D341Med (cell line): ENCODE results near the gene ZNF750.

Source experiments
- DNase-seq: peaks from one replicate; pipeline ENCODE4 v3.0.0; 2012; ENCODE audit warnings: low spot score

The ZNF750 gene

DNA sequence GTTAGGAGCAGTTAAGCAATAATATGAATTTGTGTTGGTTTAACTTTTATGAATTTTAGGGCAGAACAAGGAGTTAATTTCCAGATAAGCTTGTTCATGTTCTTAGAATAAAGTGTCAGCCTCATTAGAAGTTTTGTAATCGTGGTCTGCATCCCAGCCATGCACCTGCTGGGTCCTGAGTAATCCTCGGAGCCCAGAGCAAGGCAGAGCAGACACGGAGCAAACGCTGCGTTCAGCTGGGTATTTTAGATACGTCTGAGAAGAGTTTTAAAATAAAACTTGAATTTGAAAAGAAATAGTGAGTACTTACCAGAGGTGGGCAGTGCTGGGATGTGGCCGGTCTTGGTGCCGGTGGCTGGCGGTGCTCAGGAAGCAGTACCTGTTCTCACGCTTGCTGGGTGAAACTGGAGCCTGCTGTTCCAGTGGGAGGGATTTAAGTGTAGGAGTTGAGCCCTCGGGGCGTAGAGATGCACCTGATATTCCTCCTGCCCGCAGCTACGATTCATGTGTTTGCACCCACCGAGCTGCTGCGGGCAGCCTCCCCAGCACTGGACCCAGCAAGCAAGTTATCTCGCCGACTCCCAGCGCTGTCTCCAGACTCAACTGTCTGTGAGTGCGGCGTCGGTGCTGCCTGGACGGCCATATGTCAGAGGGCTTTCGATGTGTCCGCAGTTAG is at the start of gene ZNF750:
ZNF750 (minus strand) TSS at position 406 of the 676 bp plus-strand sequence. CDS start 7,568 bp downstream, outside the sequence.
- DNase-seq, result no peak

DNA sequence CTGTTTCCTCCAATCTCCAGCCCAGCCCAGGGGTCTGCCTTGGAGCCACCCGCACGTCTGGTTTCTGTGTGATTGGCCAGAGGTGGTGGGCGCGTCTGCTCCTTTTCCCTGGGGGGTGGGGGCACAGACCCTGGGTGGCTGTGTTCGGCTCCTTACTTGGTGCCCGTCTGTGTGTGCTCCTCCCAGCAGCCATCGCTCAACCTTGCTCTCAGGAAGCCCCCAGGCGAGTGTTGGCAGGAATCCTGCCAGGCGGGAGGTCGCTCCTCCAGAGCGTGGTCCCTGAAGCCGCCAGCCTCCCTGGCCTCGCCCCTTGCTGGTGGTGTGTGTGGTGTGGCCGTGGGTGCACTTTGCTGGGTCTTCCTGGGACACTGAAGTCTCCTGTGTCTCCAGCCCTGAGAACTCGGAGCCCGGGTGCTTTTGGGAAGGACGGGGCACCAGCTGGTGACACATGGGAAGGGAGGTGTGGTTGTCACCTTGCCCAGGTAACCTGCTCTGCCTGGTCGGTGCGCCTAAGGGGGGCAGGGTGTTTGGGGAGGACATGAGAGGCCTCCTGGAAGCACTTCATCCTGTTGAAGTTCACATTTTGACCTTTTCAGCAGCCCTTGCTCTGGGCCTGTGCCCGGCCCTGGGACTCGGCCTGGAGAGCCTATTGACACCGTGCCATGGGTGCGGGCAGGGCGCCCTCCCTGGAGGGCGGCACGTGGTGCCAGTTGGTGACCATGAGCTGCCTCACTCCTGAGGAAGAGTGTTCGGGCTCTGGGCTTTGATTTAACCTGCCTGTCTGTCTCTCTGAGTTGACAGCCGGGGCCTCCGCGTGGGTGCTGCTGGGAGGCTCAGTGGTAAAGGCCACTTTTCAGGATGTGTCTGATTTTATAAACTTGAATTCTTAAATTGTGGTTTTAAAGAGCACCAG is 49.0 kb upstream of the ZNF750 start:
- no peak for DNase-seq

DNA sequence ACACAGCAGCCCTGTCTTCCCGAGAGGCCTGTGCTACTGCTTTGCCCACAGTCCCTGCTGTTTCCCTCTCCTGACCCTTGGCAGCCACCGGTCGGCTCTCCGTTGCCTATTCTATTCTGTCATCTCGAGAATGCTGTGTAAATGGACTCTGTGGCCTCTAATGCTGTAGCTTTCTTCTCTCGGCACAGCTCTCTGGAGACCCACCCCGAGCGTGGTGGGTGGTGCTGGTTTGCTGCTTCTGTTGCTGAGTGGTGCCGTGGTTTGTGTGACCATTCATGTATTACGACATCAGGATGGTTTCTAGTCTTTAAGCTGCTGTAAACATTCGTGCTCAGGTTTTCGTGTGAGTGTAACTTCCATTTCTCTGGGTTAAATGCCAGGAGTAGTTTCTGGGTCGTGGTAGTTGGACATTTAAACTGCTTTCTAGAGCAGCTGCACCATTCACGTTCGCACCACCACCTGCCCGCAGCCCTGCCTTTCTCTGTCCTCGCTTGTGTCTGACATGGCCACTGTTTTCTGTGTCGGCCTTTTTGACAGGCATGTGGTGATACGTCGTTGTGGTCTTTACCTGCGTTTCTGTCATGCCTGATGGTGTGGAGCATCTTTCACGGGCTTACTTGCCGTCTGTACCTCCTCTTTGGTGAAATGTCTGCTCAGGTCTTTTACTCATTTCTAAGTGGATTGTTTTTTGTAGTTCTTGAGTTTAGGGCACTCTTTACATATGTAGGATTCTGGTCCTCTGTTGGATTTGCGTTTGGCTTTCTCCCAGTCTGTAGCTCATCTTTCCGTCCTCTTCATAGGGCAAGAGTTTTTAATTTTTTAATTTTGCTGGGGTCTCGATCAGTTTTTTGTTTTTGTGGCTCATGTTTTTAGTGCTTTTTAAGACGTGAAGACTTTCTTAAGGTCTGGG is 47.7 kb upstream of the ZNF750 start:
- DNase-seq, result no peak

DNA sequence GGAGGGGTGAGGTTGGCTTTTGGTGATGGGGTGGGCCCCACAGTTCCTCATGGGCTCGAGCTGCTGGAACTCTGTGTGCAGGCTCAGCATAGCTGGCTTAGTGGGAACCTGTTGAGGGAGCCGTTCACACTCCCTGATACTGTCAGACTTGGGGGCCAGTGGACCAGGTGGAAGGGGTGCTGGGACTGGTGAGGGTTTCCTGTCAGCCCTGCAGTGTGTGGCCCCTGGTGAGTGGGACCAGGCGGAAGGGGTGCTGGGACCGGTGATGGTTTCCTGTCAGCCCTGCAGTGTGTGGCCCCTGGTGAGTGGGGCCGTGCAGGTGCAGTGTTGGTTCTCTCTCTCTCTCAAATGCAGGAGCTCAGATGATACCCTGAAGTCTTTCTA is 45.1 kb upstream of the ZNF750 start:
- no peak for DNase-seq

DNA sequence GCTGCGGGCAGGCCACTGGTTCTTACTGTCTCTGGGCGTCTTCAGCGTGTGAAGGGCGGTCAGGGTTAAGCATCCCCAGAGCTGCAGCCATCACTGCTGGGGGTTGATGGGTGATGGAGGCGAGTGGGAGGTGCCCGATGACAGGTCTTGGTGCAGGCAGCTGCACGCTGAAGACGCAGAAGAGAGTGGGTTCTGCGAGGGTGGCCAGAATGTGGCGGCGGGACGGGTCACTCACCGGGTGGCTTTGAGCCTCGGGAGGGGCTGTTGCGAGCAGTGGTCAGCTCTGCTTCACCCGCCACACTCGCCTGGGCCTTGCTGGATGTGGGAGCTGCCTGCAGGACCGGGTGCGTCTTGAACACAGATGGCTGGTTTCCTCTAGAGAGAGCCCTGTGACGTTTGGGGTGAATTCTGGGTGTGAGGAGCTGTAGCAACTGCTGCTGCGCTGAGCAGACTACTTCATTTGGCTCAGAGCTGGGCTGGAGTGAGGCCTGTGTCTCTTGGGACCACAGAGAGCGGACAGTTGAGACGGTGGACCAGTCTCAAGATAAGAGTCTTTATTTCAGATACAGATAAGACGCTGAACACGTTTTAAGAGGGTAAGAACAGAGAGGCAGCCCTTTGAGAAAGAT is 44.6 kb upstream of the ZNF750 start:
- no peak for DNase-seq

DNA sequence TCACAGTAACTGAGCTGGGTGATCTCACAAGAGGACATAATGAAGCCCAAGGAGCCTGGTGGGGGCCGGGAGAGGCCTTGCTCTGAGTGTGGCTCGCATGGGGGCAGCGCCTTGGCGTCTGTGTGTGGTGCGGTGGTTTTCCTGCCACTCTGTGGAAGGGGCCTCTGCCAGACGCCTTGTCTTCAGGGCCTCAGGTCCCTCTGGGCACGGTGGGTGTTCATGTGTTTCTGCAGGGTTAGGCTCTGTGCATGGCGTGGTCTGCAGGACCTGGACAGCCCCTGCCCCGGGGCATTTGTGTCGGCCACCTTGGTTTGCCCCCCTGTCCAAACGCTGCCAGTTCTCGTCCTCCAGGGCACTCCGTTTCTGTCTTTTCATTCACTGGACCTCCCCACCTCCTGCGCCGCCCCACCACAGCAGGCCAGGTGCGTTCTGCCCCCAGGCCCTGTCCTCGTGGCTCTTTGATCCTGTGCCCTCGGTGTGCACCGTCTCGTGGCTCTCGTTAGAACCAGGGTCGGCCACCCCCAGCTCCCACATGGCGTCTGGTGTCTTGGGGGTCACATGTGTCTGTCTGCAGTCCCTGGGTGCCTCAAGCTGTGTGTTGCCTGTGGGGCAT is 43.7 kb upstream of the ZNF750 start:
- DNase-seq, result no peak

DNA sequence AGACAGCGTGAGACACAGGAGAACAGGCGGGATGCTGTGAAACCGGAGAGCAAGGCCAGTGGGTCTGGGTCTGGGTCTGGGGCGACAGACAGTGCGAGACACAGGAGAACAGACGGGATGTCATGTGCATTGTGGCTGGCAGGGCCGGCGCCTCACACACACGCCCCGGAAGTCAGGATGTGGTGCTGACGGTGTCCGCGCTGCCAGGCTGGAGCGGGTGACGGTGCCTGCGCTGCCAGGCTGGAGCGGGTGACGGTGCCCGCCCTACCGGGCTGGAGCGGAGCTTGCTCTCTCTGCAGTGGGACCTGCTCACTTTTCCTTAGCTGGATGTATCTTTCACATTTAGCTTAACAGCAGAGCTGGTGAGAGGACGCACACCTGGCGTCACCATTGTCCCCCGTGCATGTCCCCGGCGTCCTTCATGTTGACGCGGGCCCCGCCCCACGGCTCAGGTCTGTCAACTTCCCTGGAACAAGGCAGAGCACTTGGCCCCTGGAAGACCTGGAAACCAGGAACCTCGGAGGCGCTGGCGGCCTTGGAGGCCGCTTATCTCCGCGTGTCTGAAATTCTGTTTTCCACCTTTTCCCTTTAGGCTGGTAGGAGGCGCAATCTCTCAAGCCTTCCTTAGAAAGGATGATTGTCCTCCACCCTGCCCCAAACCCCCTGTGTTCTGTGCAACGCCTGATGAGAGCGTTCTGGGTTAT is 43.0 kb upstream of the ZNF750 start:
- no peak for DNase-seq

DNA sequence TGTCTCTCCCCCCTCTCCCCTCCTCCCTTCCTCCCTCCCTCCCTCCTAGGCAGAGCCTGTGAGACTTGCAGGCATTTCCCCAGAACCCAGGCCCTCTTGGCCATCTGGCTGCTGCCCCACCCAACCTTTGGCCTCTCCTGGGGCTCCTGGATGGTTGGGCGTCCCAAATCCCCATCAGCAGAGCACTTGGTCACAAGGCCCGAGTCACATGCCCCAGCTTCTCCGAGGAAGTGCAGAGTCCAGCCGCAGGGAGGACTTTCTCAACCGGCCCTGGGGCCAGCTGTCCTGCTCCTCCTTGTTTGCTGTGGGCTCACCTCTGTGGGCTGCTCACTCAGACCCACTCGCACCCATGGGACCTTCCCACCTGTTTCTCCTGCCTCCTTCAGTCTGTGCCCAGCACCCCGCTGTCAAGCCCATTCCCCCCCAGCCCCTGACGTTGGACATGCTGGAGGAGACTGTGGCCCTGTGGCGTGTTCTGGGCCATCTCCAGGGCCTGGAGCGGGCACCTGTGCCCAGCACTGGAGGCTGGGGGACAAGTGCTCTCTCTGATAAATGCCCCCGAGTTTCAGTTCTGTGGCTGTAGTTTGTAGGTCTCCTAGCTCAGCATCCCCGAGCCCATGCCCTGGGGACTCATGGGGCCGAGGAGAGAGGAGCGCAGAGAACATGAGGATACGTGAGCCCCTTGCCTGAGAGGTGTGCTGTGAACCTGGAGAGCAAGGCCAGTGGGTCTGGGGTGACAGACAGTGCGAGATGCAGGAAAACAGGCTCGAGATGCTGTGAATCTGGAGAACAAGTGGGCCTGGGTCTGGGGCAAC is 42.3 kb upstream of the ZNF750 start:
- no peak for DNase-seq

DNA sequence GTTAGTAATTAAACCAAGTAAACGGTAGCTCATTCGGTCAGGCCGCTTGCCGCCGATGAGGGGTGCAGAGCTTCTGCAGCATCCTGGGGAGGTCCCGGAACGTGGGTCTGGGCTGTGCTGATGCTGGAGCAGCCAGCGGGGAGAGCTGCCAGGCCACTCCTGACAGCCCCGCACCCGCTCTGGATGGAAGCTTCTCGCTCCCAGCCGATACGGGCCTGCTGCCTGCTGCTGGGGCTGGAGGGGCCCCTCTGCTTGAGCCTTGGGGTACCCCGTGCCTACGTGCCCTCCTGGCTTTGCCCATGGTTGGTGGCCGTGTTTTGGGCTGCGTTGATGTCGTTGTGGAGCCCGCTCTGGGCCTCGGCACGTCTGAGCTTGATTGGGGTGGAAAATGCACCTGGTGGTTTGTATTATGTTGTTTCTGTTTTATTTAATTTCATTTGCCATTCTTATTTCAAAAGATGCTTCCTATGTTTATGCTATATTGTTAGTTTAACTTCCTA is 41.6 kb upstream of the ZNF750 start:
- DNase-seq, result no peak

DNA sequence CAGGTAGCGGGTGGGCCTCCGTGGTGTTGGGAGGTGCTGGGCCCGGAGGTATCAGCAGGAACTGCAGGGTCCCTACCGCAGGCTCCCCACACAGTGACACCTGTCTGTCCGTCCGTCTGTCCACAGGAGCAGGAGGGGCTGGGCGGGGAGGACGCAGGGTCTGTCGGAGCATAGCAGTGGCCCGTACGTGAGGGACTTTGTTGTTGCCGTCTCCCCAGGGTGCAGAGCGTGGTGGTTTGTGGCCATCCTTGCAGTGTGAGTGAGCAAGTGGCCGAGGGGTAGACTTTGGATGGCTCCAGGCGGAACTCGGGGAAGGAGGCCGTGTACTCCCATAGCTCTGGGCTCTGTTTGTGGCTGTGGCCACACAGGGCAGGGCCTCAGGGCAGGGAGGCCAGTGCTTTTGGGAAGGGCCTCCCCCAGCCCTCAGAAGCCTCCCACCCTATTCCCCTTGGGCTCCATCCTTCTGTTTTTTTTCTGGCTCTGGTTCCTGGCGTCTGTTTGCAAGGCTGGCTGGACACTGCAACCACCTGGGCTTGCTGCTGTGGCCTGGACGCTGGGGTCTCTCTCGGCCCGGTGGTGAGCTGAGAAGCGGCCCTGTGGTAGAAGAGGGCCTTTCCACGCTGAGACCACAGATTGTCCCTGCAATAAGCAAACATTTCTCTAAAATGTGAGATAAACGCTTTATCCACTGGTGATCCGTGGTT is 41.0 kb upstream of the ZNF750 start:
- no peak for DNase-seq

DNA sequence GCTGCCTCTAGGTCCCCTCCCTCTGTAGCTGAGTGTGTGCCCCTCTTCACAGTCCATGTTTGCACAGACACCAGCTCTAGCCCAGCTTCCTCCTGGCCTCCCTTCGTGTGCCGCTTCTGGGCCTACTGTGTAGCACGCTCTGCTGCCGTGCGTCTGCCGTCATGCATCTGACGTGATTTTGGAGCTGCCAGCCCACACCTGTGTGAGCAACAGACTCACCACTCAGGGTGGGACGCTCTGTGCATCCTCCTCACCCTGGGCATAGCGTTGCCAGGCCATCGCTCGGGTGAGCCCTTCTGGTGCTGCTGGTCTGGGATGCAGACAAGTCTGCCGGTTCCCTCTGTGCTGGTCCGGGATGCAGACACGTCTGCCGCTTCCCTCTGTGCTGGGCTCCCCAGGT is 39.4 kb upstream of the ZNF750 start:
- DNase-seq, result no peak

DNA sequence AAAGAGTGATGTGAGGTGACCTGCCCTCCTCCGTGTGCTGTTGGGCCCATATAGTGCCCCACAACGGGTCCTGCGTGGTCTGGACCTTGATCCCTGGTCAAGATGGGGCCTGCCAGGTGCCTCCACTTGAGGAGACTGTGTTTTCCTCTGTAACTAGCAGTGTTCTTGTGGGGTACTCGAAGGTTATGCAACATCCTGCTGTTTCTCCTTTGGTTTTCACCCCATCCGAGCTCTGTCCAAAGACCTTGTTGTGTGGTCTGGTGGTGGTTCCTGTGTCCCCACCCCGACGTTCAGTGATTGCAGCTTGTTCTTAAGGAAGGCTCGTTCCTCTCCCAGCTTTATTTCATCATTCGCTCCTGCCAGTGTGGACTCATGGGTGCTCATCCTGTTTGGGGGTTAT is 38.7 kb upstream of the ZNF750 start:
- DNase-seq, result no peak

DNA sequence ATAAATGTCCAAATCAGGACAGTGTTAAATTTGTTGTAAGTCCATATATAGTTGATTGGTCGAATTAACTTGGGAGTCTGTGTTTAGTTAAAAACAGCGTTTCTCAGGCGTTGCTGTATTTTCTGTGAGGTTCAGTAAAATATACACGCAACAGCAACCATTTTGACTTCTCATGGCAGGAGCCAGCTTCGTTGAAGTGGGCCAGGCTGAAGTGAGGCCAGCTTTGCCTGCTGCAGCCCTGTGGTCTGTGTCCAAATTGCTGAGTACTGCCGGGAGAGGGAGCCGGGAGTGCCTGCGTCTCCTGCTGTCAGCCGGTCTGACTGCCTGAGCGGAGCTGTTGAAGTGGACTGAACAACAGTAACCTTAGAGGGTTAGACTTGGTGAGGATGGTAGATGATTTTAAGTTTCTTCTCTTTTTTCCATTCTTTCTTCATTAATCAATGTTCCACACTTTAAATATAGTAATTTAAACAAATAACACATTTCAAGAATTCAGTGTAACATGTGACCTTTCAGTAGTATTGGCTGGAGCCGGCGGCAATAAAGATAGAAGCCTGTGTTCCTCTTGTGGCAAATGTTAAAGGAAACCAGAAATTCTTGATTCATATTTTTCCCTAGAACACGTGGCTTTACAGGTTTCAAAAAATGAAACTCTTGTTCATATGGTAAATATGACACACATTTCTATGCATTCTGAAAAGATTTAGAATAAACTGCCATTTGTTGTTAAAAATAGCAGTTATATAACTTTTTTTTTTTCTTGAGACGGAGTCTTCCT is 37.0 kb upstream of the ZNF750 start:
- peak; percentile 77 for DNase-seq

DNA sequence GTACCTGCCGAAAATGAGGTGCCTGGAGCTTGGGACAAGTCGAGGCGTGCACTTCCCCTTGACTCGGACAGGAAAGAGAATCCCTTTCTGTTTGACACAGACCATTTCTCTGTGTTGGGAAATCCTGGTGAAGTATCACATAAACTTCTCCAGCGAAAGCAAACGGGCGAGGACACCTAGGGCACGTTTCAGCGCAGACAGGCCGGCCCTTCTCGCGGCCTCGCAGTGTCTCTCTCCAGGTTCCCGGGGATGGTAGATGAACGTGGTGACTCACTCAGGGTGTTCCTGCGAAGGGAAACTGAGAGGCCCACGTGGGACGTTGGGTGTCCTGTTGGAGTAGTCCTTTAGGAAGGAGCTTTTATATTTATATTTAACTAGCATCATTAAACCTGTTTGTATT is 36.3 kb upstream of the ZNF750 start:
- no peak for DNase-seq

DNA sequence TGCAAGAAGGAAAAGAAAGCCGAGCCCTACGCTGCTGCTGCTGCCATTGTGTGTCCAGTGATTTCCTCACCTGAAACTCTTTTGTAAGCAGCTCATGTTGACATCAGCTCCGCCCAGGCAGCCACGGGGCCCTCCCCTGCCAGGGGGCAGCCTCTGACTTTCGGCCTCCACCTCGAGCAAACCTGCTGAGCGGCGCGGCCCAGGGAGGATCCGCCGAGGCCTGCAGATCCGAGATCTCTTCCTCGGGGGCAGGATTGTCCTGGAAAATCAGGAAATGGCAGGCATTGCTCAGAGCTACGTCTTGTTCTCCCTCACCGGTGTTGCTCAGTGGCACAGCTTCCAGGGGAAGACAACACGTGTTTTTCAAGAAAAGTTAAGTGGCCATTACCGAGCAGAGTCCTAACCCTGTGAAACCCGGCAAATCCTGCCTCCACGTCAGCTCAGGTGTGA is 35.6 kb upstream of the ZNF750 start:
- no peak for DNase-seq

DNA sequence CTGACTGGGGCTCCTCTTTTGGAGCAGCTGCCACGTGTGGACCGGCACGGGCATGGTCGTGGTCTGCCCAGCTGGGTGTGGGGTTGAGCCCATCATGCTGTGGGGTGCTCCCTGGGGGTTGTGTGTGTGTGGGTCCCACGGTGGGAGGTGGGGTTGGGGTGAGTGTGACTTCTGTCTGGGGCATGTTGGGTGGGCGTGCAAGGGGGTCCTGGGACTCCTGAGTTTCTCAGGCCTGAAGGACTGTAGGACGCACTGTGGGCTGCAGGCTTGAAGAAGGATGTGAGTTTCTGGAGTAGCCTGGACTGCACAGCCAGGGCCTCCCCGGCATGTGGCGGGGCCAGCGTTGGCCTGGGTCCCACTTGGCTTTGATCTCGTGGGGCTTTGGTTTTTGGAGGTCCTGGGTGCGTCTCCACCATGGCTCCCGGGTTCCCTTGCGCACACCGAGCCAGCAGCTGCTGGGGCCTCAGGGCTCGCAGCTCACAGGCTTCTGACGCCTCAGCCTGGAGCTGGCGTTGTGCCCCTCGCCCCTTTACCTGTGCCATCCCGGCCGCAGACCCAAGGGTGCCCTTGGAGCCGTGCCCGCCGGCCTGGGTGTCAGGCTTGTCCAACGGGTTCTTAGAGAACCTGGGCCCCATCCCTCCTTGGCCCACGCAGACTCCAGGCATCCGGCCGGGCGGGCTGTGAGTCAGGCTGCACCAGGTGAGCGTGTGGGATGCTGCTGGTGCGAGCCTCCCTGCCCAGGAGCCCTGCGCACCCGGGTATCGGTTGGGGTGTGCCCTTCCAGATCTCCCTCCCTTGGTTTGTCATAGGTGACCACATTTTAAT is 34.4 kb upstream of the ZNF750 start:
- no peak for DNase-seq

DNA sequence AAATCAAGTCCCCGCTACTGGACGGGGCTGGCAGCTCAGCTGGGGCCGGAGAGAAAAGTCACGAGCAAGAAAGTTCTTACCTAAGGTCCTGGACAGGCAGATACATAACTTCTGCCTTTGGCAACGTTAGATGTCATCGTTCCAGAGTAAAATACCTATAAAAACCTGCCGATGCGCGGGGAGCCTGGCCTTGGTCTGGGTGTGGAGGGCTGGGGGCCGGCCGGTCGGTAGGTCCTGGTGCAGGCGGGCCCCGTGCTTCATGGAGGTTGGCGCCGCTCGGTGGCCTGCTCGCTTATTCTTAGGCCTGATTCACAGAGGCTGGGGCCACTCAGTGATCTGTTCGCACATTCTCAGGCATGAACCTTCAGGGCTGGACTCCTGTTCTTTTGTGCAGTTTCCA is 33.7 kb upstream of the ZNF750 start:
- DNase-seq, result no peak
